ENCODE results near the gene SELENON.

DNA sequence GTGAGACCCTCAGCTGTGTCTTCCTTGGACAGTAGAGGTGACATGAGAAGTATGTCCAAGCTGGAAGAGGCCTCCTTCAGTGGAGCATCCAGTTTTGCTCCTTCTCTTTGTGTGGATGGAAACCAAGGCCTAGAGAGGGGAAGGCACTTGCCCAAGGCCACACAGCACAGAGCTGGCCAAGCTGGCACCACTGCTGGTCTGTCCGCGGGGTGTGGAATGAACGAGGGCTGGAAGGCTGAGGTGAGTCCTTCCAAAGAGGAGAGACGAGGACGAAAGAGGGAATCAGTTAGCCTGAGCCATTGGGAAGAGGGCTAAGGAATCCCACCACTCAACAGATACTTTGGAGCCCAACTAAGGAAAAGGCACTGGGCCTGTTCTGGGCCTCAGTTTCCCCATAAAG is 27.8 kb upstream of the SELENON start:
- TF ChIP-seq YY1 (IDR thresholded peaks at IDR 0.05; ENCODE audit: insufficient read depth, insufficient read length) (no peak), ZNF274 (IDR thresholded peaks at IDR 0.05; ENCODE audit: low read depth, low read length) (no peak), SUZ12 (IDR thresholded peaks at IDR 0.05; ENCODE audit: extremely low read depth, insufficient read depth, insufficient read length) (no peak)
